OCI-LY7 (cell line): ENCODE measurements around the gene TNFAIP8L2. TPM values are rescaled to one million over a fixed set of nuclear protein-coding genes. Genes with fewer than 3 reads are reported as not detected.

Source experiments
- BruUV-seq: library from RNA; stranded (reverse); fragments of 400-500 nt; replicated peaks from 2 replicates; lab custom pipeline; 2021; lab: Mats Ljungman, UMichigan
- CTCF ChIA-PET: fragments of 300-600 bp; sonication (Branson Sonifier 250); formaldehyde crosslinking; loops from one replicate; lab custom pipeline; 2022; ENCODE audit warnings: antibody characterized with exemption; ENCODE audit not compliant: unreplicated experiment; lab: Charles Lee
- POLR2A ChIA-PET: fragments of 300-600 bp; sonication (Branson Sonifier 250); formaldehyde crosslinking; loops from one replicate; lab custom pipeline; 2022; ENCODE audit warnings: antibody characterized with exemption; lab: Charles Lee
- DNase-seq: peaks from one replicate; pipeline ENCODE4 v3.0.0-alpha.2; 2015; ENCODE audit warnings: low spot score
- H2AFZ ChIP-seq: fragments of 200-600 bp; sonication (generic), shearing (Covaris generic); 2 replicates; pipeline ENCODE4 v1.6.1; 2014; ENCODE audit warnings: mild to moderate bottlenecking, antibody characterized with exemption, low read length, moderate library complexity
- H3K27ac ChIP-seq: fragments of 200-600 bp; sonication (generic); 2 replicates; pipeline ENCODE4 v1.5.1; 2014; ENCODE audit warnings: mixed run types, low read depth, mild to moderate bottlenecking, moderate library complexity, low read length, inconsistent platforms; ENCODE audit not compliant: poor library complexity, severe bottlenecking
- H3K36me3 ChIP-seq: fragments of 200-600 bp; sonication (generic); 2 replicates; pipeline ENCODE4 v1.6.1; 2014; ENCODE audit warnings: mild to moderate bottlenecking, antibody characterized with exemption, low read length, moderate library complexity, mixed read lengths; ENCODE audit not compliant: insufficient read depth
- H3K4me1 ChIP-seq: fragments of 200-600 bp; sonication (generic); 2 replicates; pipeline ENCODE4 v1.5.1; 2014; ENCODE audit warnings: mild to moderate bottlenecking, low read length; ENCODE audit not compliant: insufficient read depth, poor library complexity, severe bottlenecking
- H3K4me2 ChIP-seq: fragments of 200-600 bp; sonication (generic); 2 replicates; pipeline ENCODE4 v1.6.1; 2014; ENCODE audit warnings: mild to moderate bottlenecking, low read length
- H3K4me3 ChIP-seq: fragments of 200-600 bp; sonication (generic); 2 replicates; pipeline ENCODE4 v1.5.1; 2014; ENCODE audit warnings: mild to moderate bottlenecking, low read depth, low read length; ENCODE audit not compliant: poor library complexity, severe bottlenecking
- H3K79me2 ChIP-seq: fragments of 200-600 bp; sonication (generic); 2 replicates; pipeline ENCODE4 v1.6.1; 2016; ENCODE audit warnings: low read depth, mild to moderate bottlenecking, low read length, moderate library complexity, mixed read lengths; ENCODE audit not compliant: insufficient read depth
- H3K9me2 ChIP-seq: fragments of 200-600 bp; sonication (generic); 2 replicates; pipeline ENCODE4 v1.6.1; 2016; ENCODE audit warnings: mild to moderate bottlenecking, low read length, mixed read lengths; ENCODE audit not compliant: insufficient read depth
- H3K9me3 ChIP-seq: fragments of 200-600 bp; sonication (generic); 2 replicates; pipeline ENCODE4 v1.6.1; 2014; ENCODE audit warnings: mild to moderate bottlenecking, mixed run types, low read length, mixed read lengths
- H4K20me1 ChIP-seq: fragments of 200-600 bp; sonication (generic); 2 replicates; pipeline ENCODE4 v1.6.1; 2014; ENCODE audit warnings: mild to moderate bottlenecking, antibody characterized with exemption, low read length, moderate library complexity, mixed read lengths; ENCODE audit not compliant: insufficient read depth
- EZH2phosphoT487 ChIP-seq: fragments of 200-600 bp; sonication (generic); IDR thresholded peaks from 2 replicates; pipeline ENCODE4 v1.6.1; 2018; ENCODE audit warnings: low read depth, borderline replicate concordance, mild to moderate bottlenecking, mixed run types, antibody characterized with exemption, low read length, moderate library complexity, mixed read lengths
- intact Hi-C: fragments of 100-400 bp; cut with micrococcal nuclease; formaldehyde crosslinking; loops from one replicate; pipeline ENCODE4 v1.10.0; 2022; ENCODE audit not compliant: unreplicated experiment
- total RNA-seq, 2 experiments: library from RNA; depleted of rRNA in 1 of 2; stranded (reverse); fragments of >200 nt in 1 of 2; shearing (Covaris generic) in 1 of 2; gene quantifications; 2 replicates each; pipeline ENCODE4 v1.2.3, GENCODE V29; 2014 to 2022
- TF ChIP-seq, protein P1 (sequence below): fragments of 200-600 bp; sonication (generic); conservative IDR thresholded peaks from 2 replicates; pipeline ENCODE4 v1.5.1; 2014; ENCODE audit warnings: mild to moderate bottlenecking, antibody characterized with exemption, low read length, moderate library complexity, mixed read lengths

TNFAIP8L2 gene
- total RNA-seq, 2 experiments from 2014 or later = 9.2 to 12.5 TPM

DNA sequence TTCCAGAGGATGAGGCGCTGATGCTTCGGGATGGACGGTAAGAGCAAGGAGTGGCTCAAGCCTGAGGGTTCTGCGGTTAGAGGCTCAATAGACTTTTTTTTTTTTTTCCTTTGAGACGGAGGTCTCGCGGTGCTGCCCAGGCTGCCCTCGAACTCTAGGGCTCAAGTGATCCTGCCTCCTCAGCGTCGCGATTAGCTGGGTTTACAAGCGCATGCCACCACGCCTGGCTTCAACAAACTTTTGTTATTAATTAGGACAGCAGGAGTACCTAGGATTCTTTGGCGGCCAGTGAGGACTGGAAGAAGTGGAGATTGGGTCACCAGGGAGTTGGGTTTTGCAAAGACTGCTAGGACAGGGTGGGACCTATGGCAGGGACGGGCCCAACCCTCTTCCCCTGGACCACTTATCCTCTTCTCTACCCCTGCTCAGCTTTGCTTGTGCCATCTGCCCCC is 10.1 kb downstream of the TNFAIP8L2 start:
- no TSS peak for BruUV-seq
- POLR2A ChIA-PET = interaction anchor here (0.7 to 1.3 kb wide), 4 partner anchors 10 to 32 kb away, joined by 3 to 10 read pairs (median 3); partner anchors contain the start of genes PIP5K1A, TMOD4, TNFAIP8L2 and VPS72
- peak overlapping the region; percentile 90 for H3K4me3 ChIP-seq
- H3K9me2 ChIP-seq = no peaks in the 10 kb centered on the region
- intact Hi-C loops = no loop called here
- H3K4me2 ChIP-seq = peak overlapping the region; percentile 83
- peaks cover 24% of the 10 kb centered on the region for H3K4me1 ChIP-seq
- no peaks in the 10 kb centered on the region for H3K9me3 ChIP-seq
- DNase-seq = peak; percentile 32
- peaks cover 34% of the 10 kb centered on the region for H3K36me3 ChIP-seq
- H3K79me2 ChIP-seq = peaks cover 13% of the 10 kb centered on the region; the same call in 1 of the 2 replicates
- TF ChIP-seq, protein P1, sequence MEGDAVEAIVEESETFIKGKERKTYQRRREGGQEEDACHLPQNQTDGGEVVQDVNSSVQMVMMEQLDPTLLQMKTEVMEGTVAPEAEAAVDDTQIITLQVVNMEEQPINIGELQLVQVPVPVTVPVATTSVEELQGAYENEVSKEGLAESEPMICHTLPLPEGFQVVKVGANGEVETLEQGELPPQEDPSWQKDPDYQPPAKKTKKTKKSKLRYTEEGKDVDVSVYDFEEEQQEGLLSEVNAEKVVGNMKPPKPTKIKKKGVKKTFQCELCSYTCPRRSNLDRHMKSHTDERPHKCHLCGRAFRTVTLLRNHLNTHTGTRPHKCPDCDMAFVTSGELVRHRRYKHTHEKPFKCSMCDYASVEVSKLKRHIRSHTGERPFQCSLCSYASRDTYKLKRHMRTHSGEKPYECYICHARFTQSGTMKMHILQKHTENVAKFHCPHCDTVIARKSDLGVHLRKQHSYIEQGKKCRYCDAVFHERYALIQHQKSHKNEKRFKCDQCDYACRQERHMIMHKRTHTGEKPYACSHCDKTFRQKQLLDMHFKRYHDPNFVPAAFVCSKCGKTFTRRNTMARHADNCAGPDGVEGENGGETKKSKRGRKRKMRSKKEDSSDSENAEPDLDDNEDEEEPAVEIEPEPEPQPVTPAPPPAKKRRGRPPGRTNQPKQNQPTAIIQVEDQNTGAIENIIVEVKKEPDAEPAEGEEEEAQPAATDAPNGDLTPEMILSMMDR = no peak
- no peak for TF ChIP-seq EZH2phosphoT487
- CTCF ChIA-PET = no interaction called here
- H4K20me1 ChIP-seq = no peaks in the 10 kb centered on the region
- H3K27ac ChIP-seq = peak overlapping the region; percentile 43
- H2AFZ ChIP-seq = peak overlapping the region; percentile 64; the same call in 1 of the 2 replicates

DNA sequence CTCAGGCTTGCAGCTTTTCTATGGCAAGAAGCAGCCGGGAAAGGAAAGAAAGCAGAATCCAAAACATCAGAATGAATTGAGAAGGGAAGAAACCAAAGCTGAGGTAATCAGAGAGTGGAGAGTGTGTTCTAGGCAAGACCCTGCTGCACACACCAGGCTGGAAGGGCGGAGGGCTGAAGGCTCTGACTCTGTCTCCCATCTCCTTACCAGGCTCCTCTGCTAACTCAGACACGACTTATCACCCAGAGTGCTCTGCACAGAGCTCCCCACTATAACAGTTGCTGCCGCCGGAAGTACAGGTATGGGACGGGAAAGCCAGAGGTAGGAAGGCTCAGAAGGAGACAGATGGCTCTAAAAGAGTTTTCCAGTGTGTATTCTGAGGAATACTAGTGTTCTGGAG is 10.7 kb downstream of the TNFAIP8L2 start:
- H3K27ac ChIP-seq = no peak overlapping the region
- CTCF ChIA-PET = no interaction called here
- peaks cover 13% of the 10 kb centered on the region; the same call in 1 of the 2 replicates for H3K79me2 ChIP-seq
- no peak for DNase-seq
- H3K4me2 ChIP-seq = peak overlapping the region; percentile 83
- no peaks in the 10 kb centered on the region for H3K9me2 ChIP-seq
- BruUV-seq = no TSS peak
- H3K9me3 ChIP-seq = no peaks in the 10 kb centered on the region
- H4K20me1 ChIP-seq = no peaks in the 10 kb centered on the region
- peak overlapping the region; percentile 90 for H3K4me3 ChIP-seq
- TF ChIP-seq EZH2phosphoT487 = no peak
- TF ChIP-seq, protein P1 = no peak
- H3K36me3 ChIP-seq = peaks cover 34% of the 10 kb centered on the region
- H2AFZ ChIP-seq = no peak overlapping the region
- POLR2A ChIA-PET = interaction anchor here (0.6 to 1.6 kb wide), 5 partner anchors 9 to 209 kb away, joined by 3 to 10 read pairs (median 5); partner anchors contain the start of genes TMOD4 and TNFAIP8L2
- H3K4me1 ChIP-seq = peaks cover 24% of the 10 kb centered on the region
- intact Hi-C loops = no loop called here

DNA sequence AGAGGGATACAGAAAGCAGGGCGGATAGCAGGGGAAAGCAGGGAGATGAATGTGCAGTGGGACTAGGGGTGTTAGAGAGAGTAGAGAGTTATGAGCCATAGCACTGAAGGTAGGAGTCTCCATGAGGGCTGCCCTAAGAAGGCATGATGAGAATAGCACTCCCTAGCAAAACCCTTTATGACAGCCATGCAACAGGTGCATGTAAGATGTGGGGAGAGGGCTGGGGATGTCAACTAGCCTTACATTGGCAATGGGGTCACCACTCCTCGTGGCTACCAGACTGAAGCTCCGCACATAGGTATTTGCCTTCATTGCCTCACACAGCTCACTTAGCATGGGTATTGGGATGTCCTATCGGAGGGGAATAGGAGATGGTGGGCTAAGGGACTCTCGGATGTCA is 14.7 kb downstream of the TNFAIP8L2 start:
- no peak overlapping the region for H3K4me2 ChIP-seq
- H4K20me1 ChIP-seq = no peaks in the 10 kb centered on the region
- POLR2A ChIA-PET = interaction anchor here (0.9 kb wide), 1 partner anchor 36 kb away, joined by 3 read pairs; no protein-coding TSS in a partner anchor
- no peak for DNase-seq
- no TSS peak for BruUV-seq
- no peak overlapping the region for H3K4me3 ChIP-seq
- H3K36me3 ChIP-seq = peaks cover 45% of the 10 kb centered on the region
- no peak overlapping the region for H3K27ac ChIP-seq
- peaks cover 11% of the 10 kb centered on the region; the same call in 1 of the 2 replicates for H3K79me2 ChIP-seq
- intact Hi-C loops = no loop called here
- no peak overlapping the region for H2AFZ ChIP-seq
- H3K9me3 ChIP-seq = no peaks in the 10 kb centered on the region
- no peak for TF ChIP-seq EZH2phosphoT487
- TF ChIP-seq, protein P1 = no peak
- CTCF ChIA-PET = no interaction called here
- H3K9me2 ChIP-seq = no peaks in the 10 kb centered on the region
- H3K4me1 ChIP-seq = peaks cover 8% of the 10 kb centered on the region
